GM12878 (cell line): ENCODE data around the gene PLA2G2E.

Experiments used
- BCL11A ChIP-seq: IDR thresholded peaks from 2 replicates; pipeline ENCODE4 v1.6.1; 2011; ENCODE audit warnings: low read depth, low read length
- CUX1 ChIP-seq: IDR thresholded peaks from 2 replicates; pipeline ENCODE4 v1.6.1; 2012; ENCODE audit warnings: improper control_type of control experiment, low read depth, low read length; ENCODE audit not compliant: insufficient replicate concordance
- EGR1 ChIP-seq, 2 experiments: IDR thresholded peaks; 1 replicate in 1 of 2; 2 replicates in 1 of 2; pipeline ENCODE4 v1.6.1; 2011 to 2012; ENCODE audit warnings: low read depth in 2 of 2, low read length in 2 of 2, borderline replicate concordance in 1 of 2, mild to moderate bottlenecking in 1 of 2, moderate library complexity in 1 of 2
- EZH2 ChIP-seq: IDR thresholded peaks from 2 replicates; pipeline ENCODE4 v1.6.1; 2012; ENCODE audit warnings: low read depth, mild to moderate bottlenecking, control low read depth, inconsistent platforms, low read length, borderline replicate concordance; ENCODE audit not compliant: control insufficient read depth
- HDAC6 ChIP-seq: fragments of 200-600 bp; sonication (generic); IDR thresholded peaks from one replicate; pipeline ENCODE4 v1.8.0; 2017; ENCODE audit warnings: antibody characterized with exemption; ENCODE audit not compliant: unreplicated experiment
- MYC ChIP-seq: IDR thresholded peaks from 2 replicates; pipeline ENCODE4 v1.6.1; 2011; ENCODE audit warnings: mild to moderate bottlenecking, low read length, moderate library complexity, inconsistent platforms; ENCODE audit not compliant: insufficient read depth, insufficient replicate concordance, insufficient read length, severe bottlenecking
- PBX3 ChIP-seq: IDR thresholded peaks from 2 replicates; pipeline ENCODE4 v1.6.1; 2011; ENCODE audit warnings: mild to moderate bottlenecking, low read depth, low read length, moderate library complexity; ENCODE audit not compliant: insufficient replicate concordance
- POLR2A ChIP-seq: IDR thresholded peaks from 2 replicates; pipeline ENCODE4 v1.6.1; 2011; ENCODE audit warnings: low read depth, mild to moderate bottlenecking, low read length
- SREBF2 ChIP-seq: IDR thresholded peaks from 2 replicates; pipeline ENCODE4 v1.6.1; 2012; ENCODE audit warnings: mild to moderate bottlenecking, low read length
- ZNF274 ChIP-seq: IDR thresholded peaks from one replicate; pipeline ENCODE4 v1.8.0; 2011; ENCODE audit not compliant: insufficient read length, insufficient read depth
- TF ChIP-seq, protein P1 (sequence below), 3 experiments: IDR thresholded peaks in 2 of 3; conservative IDR thresholded peaks in 1 of 3; 2 replicates each; pipeline ENCODE4 v1.5.1; 2011; ENCODE audit warnings: low read depth in 3 of 3, low read length in 3 of 3, mild to moderate bottlenecking in 3 of 3, control low read depth in 2 of 3, moderate library complexity in 2 of 3, inconsistent platforms in 1 of 3, mixed read lengths in 1 of 3; ENCODE audit not compliant: control insufficient read depth in 2 of 3, insufficient read depth in 1 of 3; ENCODE audit errors: extremely low read depth in 1 of 3

DNA sequence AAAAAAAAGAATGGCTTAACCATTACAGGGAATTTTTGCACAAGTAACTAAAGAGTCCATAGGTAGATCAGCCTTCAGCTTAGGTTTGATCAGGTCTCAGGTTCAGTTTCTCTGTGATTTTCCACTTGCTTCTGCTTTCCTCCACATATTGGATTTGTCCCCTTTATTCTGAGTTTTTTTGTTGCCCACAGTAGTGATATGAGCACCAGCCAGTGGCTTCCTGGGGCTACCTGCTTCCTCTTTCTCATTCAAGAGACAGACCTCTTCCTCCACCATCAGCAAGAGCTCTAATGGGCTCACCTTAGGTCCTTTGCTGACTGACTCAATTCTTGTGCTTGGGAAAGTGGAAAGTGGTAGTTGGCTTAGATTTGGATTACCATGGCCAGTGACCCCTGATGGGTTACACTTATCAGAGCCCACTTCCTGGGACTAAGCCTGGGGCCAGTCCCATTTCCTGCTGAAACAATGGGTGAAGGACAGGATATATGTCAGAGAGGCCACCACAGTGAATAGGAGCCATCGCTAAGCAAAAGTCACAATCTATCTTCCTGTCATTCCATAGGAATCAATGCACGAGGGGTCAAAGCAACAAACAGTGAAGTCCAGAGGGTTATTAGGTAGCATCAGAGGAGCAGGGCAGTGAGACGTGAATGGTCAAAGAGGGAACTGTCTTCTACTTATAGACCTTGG is 12.8 kb upstream of the PLA2G2E start:
- TF ChIP-seq, protein P1, sequence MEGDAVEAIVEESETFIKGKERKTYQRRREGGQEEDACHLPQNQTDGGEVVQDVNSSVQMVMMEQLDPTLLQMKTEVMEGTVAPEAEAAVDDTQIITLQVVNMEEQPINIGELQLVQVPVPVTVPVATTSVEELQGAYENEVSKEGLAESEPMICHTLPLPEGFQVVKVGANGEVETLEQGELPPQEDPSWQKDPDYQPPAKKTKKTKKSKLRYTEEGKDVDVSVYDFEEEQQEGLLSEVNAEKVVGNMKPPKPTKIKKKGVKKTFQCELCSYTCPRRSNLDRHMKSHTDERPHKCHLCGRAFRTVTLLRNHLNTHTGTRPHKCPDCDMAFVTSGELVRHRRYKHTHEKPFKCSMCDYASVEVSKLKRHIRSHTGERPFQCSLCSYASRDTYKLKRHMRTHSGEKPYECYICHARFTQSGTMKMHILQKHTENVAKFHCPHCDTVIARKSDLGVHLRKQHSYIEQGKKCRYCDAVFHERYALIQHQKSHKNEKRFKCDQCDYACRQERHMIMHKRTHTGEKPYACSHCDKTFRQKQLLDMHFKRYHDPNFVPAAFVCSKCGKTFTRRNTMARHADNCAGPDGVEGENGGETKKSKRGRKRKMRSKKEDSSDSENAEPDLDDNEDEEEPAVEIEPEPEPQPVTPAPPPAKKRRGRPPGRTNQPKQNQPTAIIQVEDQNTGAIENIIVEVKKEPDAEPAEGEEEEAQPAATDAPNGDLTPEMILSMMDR (IDR thresholded peaks at IDR 0.05 in 2 of 3, conservative IDR thresholded peaks at IDR 0.05 in 1 of 3; ENCODE audit: control insufficient read depth in 2 of 3, extremely low read depth in 1 of 3, insufficient read depth in 1 of 3, low read depth in 3 of 3, low read length in 3 of 3) = no peak
- TF ChIP-seq MYC (no peak), BCL11A (no peak), HDAC6 (no peak), CUX1 (no peak), EGR1 (IDR thresholded peaks at IDR 0.05; ENCODE audit: borderline replicate concordance in 1 of 2, low read depth in 2 of 2, low read length in 2 of 2) (no peak), PBX3 (no peak), EZH2 (no peak), POLR2A (no peak), ZNF274 (no peak), SREBF2 (no peak)
